HepG2 (cell line): ENCODE results near the gene FAM32A. TPM values are rescaled to one million over a fixed set of nuclear protein-coding genes. Genes with fewer than 3 reads are reported as not detected.

Experiments
- CBX2 ChIP-seq, 2 experiments: fragments of 200-600 bp in 1 of 2; sonication (generic); formaldehyde crosslinking in 1 of 2; IDR thresholded peaks; 2 replicates each; pipeline versions ENCODE4 v1.7.0 to v1.8.1; 2018 to 2022; ENCODE audit warnings: low read depth in 2 of 2, low read length in 1 of 2, mild to moderate bottlenecking in 1 of 2, missing genetic modification reagents in 1 of 2
- CCDC6 ChIP-seq: sonication (generic); formaldehyde crosslinking; IDR thresholded peaks from 2 replicates; pipeline ENCODE4 v1.8.1; 2022; ENCODE audit warnings: mild to moderate bottlenecking, missing genetic modification reagents, moderate library complexity
- CHCHD3 ChIP-seq: sonication (generic); formaldehyde crosslinking; IDR thresholded peaks from 2 replicates; pipeline ENCODE4 v1.8.0; 2022; ENCODE audit warnings: mild to moderate bottlenecking, missing genetic modification reagents, moderate library complexity
- DDIT3 ChIP-seq: sonication (generic); formaldehyde crosslinking; IDR thresholded peaks from 2 replicates; pipeline ENCODE4 v1.4.0; 2020; ENCODE audit warnings: mild to moderate bottlenecking, missing genetic modification reagents
- HMGXB4 ChIP-seq, 2 experiments: sonication (generic) in 1 of 2; formaldehyde crosslinking in 1 of 2; IDR thresholded peaks; 2 replicates each; pipeline versions ENCODE4 v1.4.0 to v1.6.1; 2018 to 2020; ENCODE audit warnings: missing genetic modification reagents in 2 of 2, borderline replicate concordance in 1 of 2, low read depth in 1 of 2, mild to moderate bottlenecking in 1 of 2, missing biosample characterization in 1 of 2
- KAT7 ChIP-seq: IDR thresholded peaks from 2 replicates; pipeline ENCODE4 v1.6.1; 2018; ENCODE audit warnings: borderline replicate concordance, missing compliant biosample characterization
- KAT8 ChIP-seq: IDR thresholded peaks from 2 replicates; pipeline ENCODE4 v1.6.1; 2016; ENCODE audit warnings: missing genetic modification reagents, missing compliant biosample characterization
- LCORL ChIP-seq, 2 experiments: fragments of 450-650 bp in 1 of 2; sonication (generic) in 1 of 2; formaldehyde crosslinking in 1 of 2; IDR thresholded peaks; 2 replicates each; pipeline versions ENCODE4 v1.5.0 to v1.6.1; 2017 to 2020; ENCODE audit warnings: antibody characterized with exemption in 1 of 2, missing genetic modification reagents in 1 of 2
- MBNL3 ChIP-seq: fragments of 250-450 bp; sonication (Bioruptor Pico); conservative IDR thresholded peaks from 2 replicates; pipeline ENCODE4 v1.8.0; 2022; ENCODE audit warnings: mild to moderate bottlenecking, inconsistent platforms
- MTF1 ChIP-seq: sonication (generic); formaldehyde crosslinking; IDR thresholded peaks from 2 replicates; pipeline ENCODE4 v1.5.0; 2020; ENCODE audit warnings: missing genetic modification reagents
- NR2F1 ChIP-seq, 2 experiments: fragments of 450-650 bp in 1 of 2; formaldehyde crosslinking in 1 of 2; IDR thresholded peaks; 2 replicates each; pipeline versions ENCODE4 v1.5.0 to v1.6.1; 2016 to 2020; ENCODE audit warnings: mild to moderate bottlenecking in 1 of 2, missing compliant biosample characterization in 1 of 2, missing genetic modification reagents in 1 of 2, moderate library complexity in 1 of 2
- PBX2 ChIP-seq: IDR thresholded peaks from 2 replicates; pipeline ENCODE4 v1.6.1; 2016; ENCODE audit warnings: control low read depth
- PRPF4 ChIP-seq: fragments of 200-400 bp; formaldehyde crosslinking; IDR thresholded peaks from 2 replicates; pipeline ENCODE4 v1.6.1; 2016; ENCODE audit warnings: low read length, low read depth; ENCODE audit not compliant: poor library complexity, severe bottlenecking
- RBAK ChIP-seq: sonication (generic); formaldehyde crosslinking; IDR thresholded peaks from 2 replicates; pipeline ENCODE4 v1.5.1; 2020; ENCODE audit warnings: mild to moderate bottlenecking, missing genetic modification reagents
- RBM39 ChIP-seq: fragments of 200-400 bp; formaldehyde crosslinking; IDR thresholded peaks from one replicate; pipeline ENCODE4 v1.6.1; 2018; ENCODE audit warnings: antibody characterized with exemption, mild to moderate bottlenecking, low read depth, low read length; ENCODE audit not compliant: poor library complexity, severe bottlenecking
- RELA ChIP-seq: sonication (generic); formaldehyde crosslinking; IDR thresholded peaks from 2 replicates; pipeline ENCODE4 v1.4.0; 2020; ENCODE audit warnings: missing genetic modification reagents
- RXRB ChIP-seq: IDR thresholded peaks from 2 replicates; pipeline ENCODE4 v1.6.1; 2016; ENCODE audit warnings: borderline replicate concordance, missing genetic modification reagents, missing compliant biosample characterization
- SAP130 ChIP-seq: IDR thresholded peaks from 2 replicates; pipeline ENCODE4 v1.6.1; 2016; ENCODE audit warnings: low read depth
- TEAD2 ChIP-seq: sonication (generic); formaldehyde crosslinking; IDR thresholded peaks from 2 replicates; pipeline ENCODE4 v1.9.0; 2021; ENCODE audit warnings: missing genetic modification reagents
- ZBTB20 ChIP-seq: sonication (generic); formaldehyde crosslinking; IDR thresholded peaks from 2 replicates; pipeline ENCODE4 v1.8.1; 2023; ENCODE audit warnings: missing genetic modification reagents, low read depth, mild to moderate bottlenecking, borderline replicate concordance
- ZFX ChIP-seq: sonication (generic); formaldehyde crosslinking; IDR thresholded peaks from 2 replicates; pipeline ENCODE4 v1.4.0; 2020; ENCODE audit warnings: mild to moderate bottlenecking, low read depth, missing genetic modification reagents, moderate library complexity
- ZKSCAN8 ChIP-seq: IDR thresholded peaks from 2 replicates; pipeline ENCODE4 v1.6.1; 2016; ENCODE audit warnings: borderline replicate concordance, missing genetic modification reagents, missing compliant biosample characterization
- ZNF205 ChIP-seq: IDR thresholded peaks from 2 replicates; pipeline ENCODE4 v1.6.1; 2018; ENCODE audit warnings: missing biosample characterization, missing genetic modification reagents
- ZNF282 ChIP-seq: fragments of 450-650 bp; IDR thresholded peaks from 2 replicates; pipeline ENCODE4 v1.6.1; 2018; ENCODE audit not compliant: partially characterized antibody
- ZNF350 ChIP-seq: sonication (generic); formaldehyde crosslinking; IDR thresholded peaks from 2 replicates; pipeline ENCODE4 v1.4.0; 2020; ENCODE audit warnings: mild to moderate bottlenecking, low read depth, missing genetic modification reagents, borderline replicate concordance
- ZNF549 ChIP-seq: sonication (generic); formaldehyde crosslinking; IDR thresholded peaks from 2 replicates; pipeline ENCODE4 v1.5.0; 2020; ENCODE audit warnings: missing genetic modification reagents
- ZNF607 ChIP-seq: sonication (generic); formaldehyde crosslinking; IDR thresholded peaks from 2 replicates; pipeline ENCODE4 v1.5.1; 2020; ENCODE audit warnings: missing genetic modification reagents, mild to moderate bottlenecking, borderline replicate concordance
- ZNF674 ChIP-seq: sonication (generic); formaldehyde crosslinking; IDR thresholded peaks from 2 replicates; pipeline ENCODE4 v1.5.0; 2020; ENCODE audit warnings: low read depth, mild to moderate bottlenecking, missing genetic modification reagents
- ZNF772 ChIP-seq: sonication (generic); formaldehyde crosslinking; IDR thresholded peaks from 2 replicates; pipeline ENCODE4 v1.5.0; 2020; ENCODE audit warnings: mild to moderate bottlenecking, missing genetic modification reagents
- polyA plus RNA-seq, 8 experiments: library from polyadenylated mRNA; depleted of rRNA in 3 of 8; stranded (reverse) in 7 of 8; unstranded in 1 of 8; fragments of >200 nt; fragmentation: Illumina TruSeq in 4 of 8; extraction: Trizol in 4 of 8; gene quantifications; 2 replicates each; pipeline versions ENCODE4 v1.2.1 to v1.2.3, GENCODE V29; 2011 to 2016; ENCODE audit warnings: low read depth in 4 of 8, missing spikeins in 1 of 8, mixed read lengths in 1 of 8; ENCODE audit not compliant: insufficient read depth in 1 of 8
- total RNA-seq, 5 experiments: library from RNA; depleted of rRNA; stranded (reverse); fragments of >200 nt; fragmentation: Illumina TruSeq; extraction: Trizol; gene quantifications; 2 replicates each; pipeline ENCODE4 v1.2.3, GENCODE V29; 2016; ENCODE audit warnings: low read depth in 1 of 5

Gene FAM32A
- total and polyA plus RNA-seq, 2 of the 13 experiments (the other 11 are each of a cell fraction or from before 2014, with no cell fraction given): 85.8 to 86.2 TPM

- TF ChIP-seq LCORL (IDR thresholded peaks at IDR 0.05): no peak
- no peak for TF ChIP-seq LCORL (CRISPR knock-in tag; IDR thresholded peaks at IDR 0.05)
- TF ChIP-seq PRPF4: no peak
- peak; percentile 44 for TF ChIP-seq RBM39
- no peak for TF ChIP-seq KAT7
- no peak for TF ChIP-seq TEAD2 (CRISPR knock-in tag)
- no peak for TF ChIP-seq MBNL3 (CRISPR knock-in tag)
- peak; percentile 97 for TF ChIP-seq KAT8
- TF ChIP-seq ZKSCAN8 (CRISPR knock-in tag): no peak
- TF ChIP-seq SAP130 (CRISPR knock-in tag): peak; percentile 93
- no peak for TF ChIP-seq ZNF549 (CRISPR knock-in tag)
- TF ChIP-seq ZNF282: no peak
- TF ChIP-seq PBX2 (CRISPR knock-in tag): no peak
- peak; percentile 36; the same call in 1 of the 2 replicates for TF ChIP-seq ZNF205 (CRISPR knock-in tag)
- no peak for TF ChIP-seq NR2F1 (CRISPR knock-in tag; IDR thresholded peaks at IDR 0.05)
- TF ChIP-seq RBAK (CRISPR knock-in tag): no peak
- TF ChIP-seq ZFX (CRISPR knock-in tag): peak; percentile 92
- TF ChIP-seq ZBTB20 (CRISPR knock-in tag): no peak
- peak; percentile 55 to 88; a peak in 3 of 4 replicates for TF ChIP-seq HMGXB4 (CRISPR knock-in tag; IDR thresholded peaks at IDR 0.05; ENCODE audit: borderline replicate concordance in 1 of 2, low read depth in 1 of 2)
- no peak for TF ChIP-seq RELA
- 0 out of 2 replicates have a peak, but pooled peaks have one; percentile 29 for TF ChIP-seq ZNF607 (CRISPR knock-in tag)
- no peak for TF ChIP-seq ZNF772 (CRISPR knock-in tag)
- TF ChIP-seq CHCHD3 (CRISPR knock-in tag): no peak
- TF ChIP-seq ZNF350 (CRISPR knock-in tag): peak; percentile 43; the same call in 1 of the 2 replicates
- no peak; the same call in 1 of the 2 replicates for TF ChIP-seq RXRB
- TF ChIP-seq CBX2 (IDR thresholded peaks at IDR 0.05; ENCODE audit: low read depth, low read length): no peak
- TF ChIP-seq CBX2 (CRISPR knock-in tag; IDR thresholded peaks at IDR 0.05; ENCODE audit: low read depth): no peak
- TF ChIP-seq MTF1 (CRISPR knock-in tag): no peak
- no peak for TF ChIP-seq ZNF674 (CRISPR knock-in tag)
- TF ChIP-seq CCDC6 (CRISPR knock-in tag): no peak
- TF ChIP-seq DDIT3 (CRISPR knock-in tag): no peak
Observed at GRCh38 chr19:16185123-16185767, at the start of gene FAM32A (continued).
